RCC 7860 (cell line): ENCODE measurements around the gene SBSN.
A peak's percentile ranks its signal among the peaks of the same experiment; 100 is the strongest.

Source experiments
- DNase-seq: peaks from one replicate; pipeline ENCODE4 v3.0.0-alpha.2; 2015; ENCODE audit warnings: low spot score
- FAIRE-seq: peaks from 2 replicates; lab custom pipeline; 2012; peaks lifted over from hg19 to GRCh38; lab: Jason Lieb, UNC

SBSN gene

DNA sequence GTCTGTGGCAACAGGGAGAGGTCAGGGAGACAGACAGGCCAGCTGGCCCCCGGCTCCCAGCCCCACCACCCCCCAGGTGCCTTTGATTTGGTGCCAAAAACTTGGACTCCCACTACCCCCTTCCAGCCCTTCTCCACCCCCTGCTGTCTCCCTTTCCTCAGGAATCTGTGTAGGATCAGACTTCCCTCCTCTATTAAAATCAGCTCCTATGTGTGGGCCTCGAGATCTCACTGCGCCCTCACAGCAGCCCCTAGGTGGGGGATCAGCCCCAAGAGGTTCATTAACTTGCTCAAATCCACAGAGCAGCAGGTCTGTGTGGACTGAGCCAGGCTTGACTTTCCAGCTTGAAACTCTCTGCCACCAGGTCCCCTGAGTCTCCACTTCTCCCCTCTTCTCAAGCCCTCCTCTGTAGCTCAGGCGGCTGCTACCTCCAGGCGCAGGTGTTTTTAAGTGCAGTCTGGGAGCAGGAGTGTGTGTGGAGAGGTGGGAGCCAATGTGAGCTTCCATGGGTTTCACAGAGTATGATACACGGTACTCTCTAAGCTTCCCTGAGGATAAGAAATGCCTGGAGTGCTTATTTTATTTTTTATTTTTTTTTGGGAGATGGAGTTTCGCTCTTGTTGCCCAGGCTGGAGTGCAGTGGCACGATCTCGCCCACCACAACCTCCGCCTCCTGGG lies 6.8 kb upstream of the SBSN start:
- FAIRE-seq (no peak), DNase-seq (no peak)

DNA sequence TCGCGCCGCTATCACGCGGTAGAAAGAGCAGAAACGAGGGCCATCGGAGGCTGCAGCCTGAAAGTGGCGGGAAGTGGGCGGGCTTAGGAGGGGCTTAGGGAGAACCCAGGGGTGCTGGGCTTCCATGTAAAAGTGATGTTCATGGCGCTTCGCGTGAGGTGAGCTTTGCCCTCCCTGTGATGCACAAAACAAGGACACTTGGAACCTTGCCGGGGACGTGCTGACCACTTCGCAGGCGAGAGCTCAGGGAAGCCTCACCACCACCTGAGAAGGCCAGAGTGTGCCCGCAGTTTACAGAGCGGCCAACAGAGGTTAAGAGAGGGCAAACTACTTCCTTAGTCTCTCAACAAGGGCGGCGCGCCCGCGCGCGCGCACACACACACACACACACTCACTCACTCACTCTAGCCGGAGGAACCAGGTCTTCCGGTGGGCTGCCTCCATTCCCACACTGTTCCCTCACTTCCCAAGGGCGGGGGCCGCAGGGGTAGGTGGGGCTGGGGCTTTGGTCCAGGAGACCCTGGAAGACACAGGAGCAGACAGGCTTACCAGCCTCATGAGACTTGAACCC lies 5.8 kb upstream of the SBSN start:
- FAIRE-seq (no peak), DNase-seq (no peak)

DNA sequence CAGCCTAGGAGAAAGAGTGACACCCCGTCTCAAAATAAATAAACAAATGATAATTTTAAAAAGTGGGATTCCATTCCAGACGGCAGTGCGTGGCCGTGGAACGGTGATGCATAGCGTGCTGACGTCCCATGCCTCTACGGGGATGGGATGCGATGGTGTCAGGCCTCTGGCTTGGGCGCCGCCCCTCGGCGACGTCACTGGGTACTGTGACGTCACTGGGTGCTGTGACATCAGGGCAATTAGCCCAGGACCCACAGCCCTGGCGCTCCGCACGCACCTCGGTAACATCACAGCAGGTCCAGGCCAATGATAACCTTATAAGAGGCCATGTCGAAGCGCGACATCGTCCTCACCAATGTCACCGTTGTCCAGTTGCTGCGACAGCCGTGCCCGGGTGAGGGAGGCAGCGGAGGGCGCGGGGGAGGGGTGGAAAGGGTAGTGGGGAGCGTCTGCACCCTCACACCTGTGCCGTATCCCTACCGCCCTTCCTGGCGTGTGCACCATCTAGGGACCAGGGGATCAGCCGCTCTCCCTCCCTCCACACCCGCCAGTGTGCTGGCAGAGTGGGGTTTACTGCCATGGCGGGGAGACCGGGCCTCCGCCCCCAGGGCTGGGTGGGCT lies 5.2 kb upstream of the SBSN start, which contains the start of gene GAPDHS:
GAPDHS (plus strand) TSS at position 256 of the 621 bp plus-strand sequence; CDS start at position 328, 72 bp downstream.
- FAIRE-seq (no peak), DNase-seq (no peak)

DNA sequence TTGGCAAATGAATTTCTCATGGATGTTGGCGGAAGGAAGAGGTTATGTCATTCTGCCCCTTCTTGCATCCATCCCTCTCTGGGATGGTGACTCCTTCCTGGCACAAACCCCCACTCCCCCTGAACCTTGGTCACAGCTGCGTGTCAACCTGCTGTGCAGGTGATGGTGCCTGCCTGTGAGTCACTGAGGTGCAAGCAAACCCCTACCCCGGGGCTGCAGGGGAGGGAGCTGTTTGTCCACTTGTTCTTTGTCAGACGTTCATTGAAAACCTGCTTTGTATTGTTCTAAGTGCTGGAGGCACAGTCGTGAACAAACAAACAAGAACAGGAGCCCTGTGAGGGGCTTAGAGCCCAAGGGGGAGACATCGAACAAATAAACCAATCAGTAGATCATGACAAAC lies 3.2 kb upstream of the SBSN start:
- DNase-seq = no peak
- no peak for FAIRE-seq

DNA sequence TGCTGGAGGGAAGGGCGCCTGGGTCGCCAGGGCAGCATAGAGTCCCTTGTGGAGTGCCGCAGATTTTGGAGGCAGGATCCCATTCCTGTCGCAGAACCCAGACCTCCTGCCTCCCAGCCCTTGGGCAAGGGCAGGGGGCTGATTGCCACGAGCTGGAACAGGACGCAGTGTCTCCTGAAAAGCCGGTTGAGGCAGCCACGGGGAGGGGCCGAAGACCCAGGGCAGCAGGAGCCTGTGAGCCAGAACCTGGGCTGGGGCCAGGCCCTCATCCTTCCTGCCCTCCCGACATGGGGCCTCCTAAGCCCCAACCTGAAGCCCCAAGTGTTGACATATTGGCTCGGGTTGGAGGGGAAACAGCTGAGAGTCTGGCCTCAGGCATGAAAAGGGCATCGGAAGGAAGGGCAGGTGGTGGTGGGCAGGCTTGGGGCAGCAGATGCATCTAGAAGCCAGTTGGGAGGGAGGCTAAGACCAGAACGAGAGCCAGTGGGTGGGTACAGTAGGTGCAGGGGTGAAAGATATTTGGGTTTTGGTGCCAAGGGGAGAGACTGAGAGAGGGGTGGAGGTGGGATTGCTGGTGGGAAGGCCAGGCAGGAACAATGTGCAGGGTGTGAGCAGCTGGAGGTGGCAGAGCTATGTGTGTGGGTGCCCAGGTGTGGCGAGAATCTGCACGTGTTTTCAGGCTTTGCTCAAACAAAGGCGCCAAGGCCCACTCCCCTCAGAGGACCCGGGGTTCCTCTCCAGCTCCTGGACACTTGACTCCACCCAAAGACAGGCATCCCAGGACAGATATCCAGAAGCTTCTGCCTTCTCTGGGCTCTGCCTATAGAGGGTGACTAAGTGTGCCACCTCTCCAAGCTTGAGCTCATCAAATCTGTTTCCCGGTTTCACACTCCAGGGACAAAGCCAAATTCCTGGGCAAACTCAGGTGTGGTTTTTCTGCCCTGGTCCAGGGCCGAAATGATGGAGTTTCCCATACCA lies 1.4 kb upstream of the SBSN start:
- no peak for DNase-seq
- FAIRE-seq = no peak

DNA sequence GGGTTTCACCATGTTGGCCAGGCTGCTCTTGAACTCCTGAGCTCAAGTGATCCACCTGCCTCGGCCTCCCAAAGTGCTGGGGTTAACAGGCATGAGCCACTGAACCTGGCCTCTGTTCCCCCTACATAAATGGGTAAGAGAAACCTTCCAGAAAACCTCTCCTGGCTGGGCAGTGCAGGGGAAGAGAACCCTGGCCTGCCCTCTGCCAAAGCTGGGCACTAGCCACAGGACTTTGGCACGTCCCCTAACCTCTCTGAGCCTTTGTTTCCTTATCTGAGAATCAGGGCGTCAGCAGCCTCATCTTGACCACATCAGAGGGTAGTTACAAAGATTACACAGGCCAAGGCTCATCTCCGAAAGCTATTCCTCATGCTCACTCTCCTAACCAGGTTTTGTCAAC lies 2.2 kb downstream of the SBSN start:
- FAIRE-seq = no peak
- no peak for DNase-seq

DNA sequence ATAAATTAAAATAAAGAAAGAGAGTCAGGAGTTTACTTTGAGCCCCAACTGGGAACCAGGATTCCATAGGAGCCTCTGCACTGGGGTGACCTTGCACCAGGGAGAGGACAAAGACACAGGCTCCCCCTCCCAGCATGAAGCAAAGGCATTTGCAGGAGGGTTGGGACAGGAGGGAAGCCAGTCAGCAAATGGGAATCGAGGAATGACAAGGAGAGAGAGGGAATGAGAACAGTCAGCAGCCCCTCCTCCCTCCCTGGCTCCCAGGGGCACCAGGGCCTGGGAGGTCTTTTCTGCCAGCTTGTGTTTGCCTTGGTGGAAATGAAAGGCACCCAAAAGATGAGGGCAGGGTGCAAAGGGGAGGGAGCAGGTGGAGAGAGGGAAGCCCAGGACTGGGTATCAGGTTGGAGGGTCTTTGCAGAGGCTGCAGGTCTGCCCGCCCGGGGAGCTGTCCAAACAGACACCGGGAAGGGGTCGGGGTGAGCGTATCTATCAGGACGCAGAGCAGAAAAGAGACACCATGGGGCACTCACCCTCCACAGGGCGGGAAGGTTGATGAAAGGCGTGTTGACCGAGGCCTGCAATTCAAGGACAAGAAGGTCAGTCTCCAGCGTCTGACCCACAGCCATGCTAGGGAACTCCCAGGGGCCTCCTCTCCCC lies 3.8 kb downstream of the SBSN start:
- FAIRE-seq (no peak), DNase-seq (no peak)

DNA sequence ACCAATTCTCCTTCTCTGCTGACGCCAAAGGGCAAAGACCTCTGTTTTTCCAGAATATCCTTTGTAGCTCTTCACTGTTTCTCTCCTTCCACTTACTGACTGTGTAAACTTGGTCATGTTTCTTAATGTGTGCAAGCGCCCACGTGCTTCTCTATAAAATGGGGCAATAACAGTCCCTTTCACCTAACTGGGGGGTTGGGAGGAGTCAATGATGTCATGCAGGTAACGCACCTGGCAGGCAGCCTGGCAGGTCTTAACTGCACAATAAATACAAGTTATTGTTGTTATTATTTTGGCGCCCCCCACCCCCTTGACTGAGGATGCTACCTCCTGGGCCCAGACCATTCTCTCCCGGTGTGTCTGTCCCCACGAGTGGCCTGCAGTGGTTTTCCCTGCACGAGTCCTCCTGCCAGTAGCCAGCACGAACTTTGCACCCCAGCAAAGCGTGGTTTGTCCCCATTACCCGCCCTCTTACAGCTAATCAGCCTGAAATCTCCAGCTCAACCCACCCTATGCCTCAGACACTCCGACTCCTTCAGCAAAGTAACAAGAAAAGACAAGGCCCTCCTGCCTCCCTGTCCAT lies 5.3 kb downstream of the SBSN start:
- FAIRE-seq = no peak
- DNase-seq = no peak

DNA sequence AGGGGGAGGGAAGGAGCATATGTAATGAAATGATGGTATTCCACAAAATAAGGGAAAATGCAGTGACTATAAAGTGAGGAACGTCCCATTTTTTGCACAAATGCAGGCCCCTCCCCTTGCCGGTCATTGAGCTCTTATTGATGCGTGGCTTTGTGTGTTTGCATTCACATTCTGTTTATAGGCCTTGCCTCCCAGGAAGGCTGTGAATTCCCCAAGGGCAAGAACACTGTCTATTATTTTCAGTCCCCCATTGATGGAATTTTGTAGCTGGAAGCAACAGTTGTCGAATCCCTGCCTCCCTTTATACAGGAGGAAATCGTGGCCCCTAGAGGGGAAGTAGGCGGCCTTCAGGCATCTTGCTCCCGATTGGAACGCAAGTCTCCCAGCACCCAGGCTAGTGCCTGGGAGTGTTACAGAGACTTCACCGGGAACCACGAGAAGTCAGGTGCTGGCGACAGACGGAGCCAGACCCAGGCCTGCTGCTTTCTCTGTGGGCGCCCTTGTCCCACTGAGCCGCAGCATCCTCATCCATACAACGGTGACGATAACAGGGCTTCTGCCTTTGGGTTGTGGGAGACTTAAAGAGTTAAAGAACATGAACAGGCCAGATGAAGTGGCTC lies 6.9 kb downstream of the SBSN start:
- DNase-seq (no peak), FAIRE-seq (no peak)

DNA sequence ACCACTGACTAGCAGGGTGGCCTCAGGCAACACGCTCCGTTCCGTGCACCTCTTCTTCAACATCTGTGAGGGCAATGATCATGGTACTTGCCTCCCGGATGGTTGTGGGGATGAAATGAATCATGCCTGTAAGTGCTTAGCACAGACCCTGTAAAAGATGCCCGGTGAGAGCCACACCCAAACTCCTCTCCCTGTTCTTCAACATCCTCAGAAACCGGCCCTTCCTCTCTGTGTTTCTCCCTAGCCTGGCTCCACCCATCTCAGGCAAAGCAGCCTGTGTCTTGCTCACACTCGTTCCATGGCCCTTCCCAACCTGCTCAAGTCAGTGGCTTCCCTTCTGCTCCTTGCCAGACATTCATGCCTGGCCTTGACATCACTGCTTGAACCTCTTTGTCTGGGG lies 8.8 kb downstream of the SBSN start:
- DNase-seq (no peak), FAIRE-seq (no peak)

DNA sequence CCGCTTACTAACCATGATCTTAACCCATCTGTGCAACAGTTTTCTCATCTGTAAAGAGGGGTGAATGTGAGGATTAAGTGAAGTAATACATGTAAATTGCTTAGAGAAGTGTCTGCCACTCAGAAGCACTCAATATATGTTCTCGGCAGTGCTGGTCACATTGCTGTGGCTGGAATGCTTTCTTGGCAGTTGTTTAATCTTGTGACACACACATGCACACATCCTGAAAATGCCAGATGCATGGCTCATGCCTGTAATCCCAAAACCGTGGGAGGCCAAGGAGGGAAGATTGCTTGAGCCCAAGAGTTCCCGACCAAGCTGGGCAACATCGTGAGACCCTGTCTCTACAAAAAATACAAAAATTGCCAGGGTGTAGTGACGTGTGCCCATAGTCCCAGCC lies 9.8 kb downstream of the SBSN start:
- DNase-seq (peak; percentile 48), FAIRE-seq (no peak)

DNA sequence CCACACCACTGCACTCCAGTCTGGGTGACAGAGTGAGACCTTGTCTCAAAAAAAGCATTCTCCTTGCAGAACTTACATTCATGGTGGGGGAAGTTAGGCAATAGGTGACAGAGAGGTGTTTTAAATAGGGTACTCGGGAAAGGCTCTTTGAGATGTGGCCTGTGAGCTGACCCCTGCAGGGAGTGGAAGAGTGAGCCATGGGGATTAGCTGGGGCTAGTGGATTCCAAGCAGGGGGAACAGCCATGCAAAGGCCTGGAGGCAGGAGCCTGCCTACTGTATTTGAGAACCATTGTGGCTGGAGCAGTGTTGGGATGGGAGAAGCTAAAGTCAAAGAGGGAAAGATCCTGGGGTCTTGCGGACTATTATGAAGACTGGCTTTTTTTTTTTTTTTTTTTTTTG lies 10.8 kb downstream of the SBSN start:
- DNase-seq (no peak), FAIRE-seq (no peak)

DNA sequence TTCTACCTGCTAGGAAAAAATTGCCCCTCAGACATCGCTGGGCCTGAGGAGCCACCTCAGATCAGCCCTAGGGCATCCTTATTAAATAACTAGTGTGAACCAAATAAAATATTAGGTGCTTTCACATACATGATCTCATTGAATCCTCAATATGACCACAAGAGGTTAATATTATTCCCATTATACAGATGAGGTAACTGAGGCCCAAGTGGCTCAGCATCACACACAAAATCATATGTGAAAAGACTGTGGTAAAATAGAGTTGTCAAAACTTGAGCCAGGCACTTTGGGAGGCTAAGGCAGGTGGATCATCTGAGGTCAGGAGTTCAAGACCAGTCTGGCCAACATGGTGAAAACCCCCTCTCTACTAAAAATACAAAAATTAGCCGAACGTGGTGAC lies 11.8 kb downstream of the SBSN start:
- FAIRE-seq = no peak
- DNase-seq = no peak

DNA sequence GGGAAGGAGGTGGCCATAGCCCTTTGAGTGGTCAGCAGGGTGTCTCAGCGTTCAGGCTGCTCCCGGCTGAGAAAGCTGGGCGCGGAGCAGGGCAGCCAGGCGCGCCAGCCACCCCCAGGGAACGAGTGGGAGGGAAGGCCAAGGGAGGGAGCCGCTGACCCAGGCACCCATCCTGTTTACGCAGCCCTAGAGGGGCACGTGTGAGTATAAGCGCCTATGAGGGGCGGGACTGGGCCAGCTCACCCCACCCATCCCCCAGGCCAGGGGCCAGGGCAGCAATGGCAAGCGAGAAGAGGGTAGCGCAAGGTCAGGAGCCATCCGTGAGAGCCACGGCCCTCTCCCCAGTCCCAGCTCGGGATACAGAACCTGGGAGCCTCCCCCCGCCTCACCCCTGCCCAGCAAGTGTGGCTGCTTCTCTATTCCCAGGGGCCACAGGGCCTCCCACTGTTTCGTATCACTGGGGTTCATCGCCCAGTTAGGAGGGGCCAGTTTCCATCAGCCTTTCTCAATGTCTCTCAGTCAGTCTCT lies 13.8 kb downstream of the SBSN start:
- no peak for FAIRE-seq
- no peak for DNase-seq

DNA sequence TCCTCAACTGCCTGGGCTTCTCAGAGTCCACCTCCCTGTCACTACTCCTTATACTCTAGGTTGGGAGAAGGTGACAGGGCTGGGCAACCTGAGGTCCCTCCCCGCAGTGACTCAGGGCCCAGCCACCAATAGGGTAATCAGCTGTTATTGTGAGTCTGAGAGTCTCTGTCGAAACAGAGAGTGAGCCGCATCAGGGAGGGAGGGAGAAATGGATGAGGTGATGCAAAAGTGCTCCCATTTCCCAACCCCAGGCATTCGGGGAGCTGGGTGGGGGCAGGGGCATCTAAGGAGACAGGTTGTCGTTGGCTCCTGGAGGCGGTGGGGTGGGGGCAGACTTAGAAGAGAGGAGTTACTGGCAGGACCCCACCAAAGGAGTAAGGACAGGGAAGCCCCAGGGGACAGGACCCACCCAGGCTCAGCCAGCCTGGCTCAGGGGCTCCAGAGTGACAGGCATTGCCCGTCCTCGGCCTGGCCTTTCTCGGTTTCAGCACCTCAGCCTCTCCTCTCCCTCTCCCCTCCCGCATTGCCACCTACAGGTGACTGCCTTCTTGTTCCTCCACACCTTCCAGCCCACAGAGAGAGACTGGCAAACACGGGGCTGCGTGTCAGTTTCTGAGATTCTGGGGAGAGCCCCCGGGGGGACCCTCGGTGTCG lies 14.4 kb downstream of the SBSN start, which contains the start of gene DMKN:
DMKN (minus strand) TSS at position 22 of the 654 bp plus-strand sequence. CDS start 174 bp downstream, outside the sequence.
- FAIRE-seq (no peak), DNase-seq (no peak)

DNA sequence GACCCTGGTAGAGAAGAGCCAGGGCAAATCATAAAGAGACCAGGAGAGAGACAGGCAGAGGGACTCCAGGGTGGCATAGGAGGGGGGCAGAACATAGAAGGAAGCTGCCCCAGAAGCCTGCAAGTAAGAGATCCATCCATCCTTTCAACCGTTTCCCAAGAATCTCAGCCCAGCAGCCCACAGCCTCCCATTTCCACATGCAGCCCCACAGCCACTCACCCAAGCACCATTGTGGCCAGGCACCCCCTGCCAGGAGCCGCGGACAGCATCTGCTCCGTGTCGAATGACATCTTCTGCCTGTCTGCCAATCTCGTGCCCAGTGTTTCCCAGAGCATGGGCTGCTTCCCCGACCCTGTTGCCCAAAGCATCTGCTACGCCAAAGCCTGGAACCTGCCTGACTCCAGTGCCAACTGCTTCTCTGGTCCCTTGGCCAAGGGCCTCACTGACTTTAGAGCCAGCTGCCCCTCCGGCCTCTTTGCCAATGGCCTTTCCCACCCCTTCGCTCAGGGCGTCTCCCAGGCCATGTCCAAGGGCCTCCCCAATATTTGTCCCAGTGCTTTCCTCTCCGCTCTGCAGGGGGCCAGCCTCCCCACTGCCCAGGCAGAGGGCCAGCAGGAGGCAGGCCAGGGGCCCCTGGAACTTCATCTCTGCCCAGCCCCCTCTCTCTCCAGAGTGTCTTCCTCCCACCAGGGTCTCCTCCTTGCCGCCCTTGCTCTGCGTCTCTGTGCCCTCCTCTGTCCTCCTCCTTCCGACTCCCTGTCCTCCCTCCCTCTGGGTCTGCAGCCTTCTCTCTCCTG lies 15.1 kb downstream of the SBSN start:
- FAIRE-seq = no peak
- no peak for DNase-seq

DNA sequence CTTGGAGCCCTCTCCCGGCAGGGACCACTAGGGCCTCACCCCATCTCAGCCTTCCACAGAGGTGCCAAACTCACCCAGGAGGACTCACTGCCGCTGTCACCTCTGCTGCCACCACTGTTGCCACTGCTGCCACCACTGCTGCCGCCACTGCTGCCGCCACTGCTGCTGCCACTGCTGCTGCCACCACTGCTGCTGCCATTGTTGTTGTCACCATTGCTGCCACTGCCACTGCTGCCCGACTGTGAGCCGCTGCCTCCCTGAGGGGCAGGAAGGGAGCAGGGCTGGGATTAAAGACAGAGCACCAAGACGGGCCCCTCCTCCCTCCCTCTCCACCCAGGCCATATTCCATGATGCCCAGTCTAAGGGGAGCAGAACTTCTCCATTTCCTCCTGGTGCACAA lies 16.8 kb downstream of the SBSN start:
- no peak for DNase-seq
- FAIRE-seq = no peak

DNA sequence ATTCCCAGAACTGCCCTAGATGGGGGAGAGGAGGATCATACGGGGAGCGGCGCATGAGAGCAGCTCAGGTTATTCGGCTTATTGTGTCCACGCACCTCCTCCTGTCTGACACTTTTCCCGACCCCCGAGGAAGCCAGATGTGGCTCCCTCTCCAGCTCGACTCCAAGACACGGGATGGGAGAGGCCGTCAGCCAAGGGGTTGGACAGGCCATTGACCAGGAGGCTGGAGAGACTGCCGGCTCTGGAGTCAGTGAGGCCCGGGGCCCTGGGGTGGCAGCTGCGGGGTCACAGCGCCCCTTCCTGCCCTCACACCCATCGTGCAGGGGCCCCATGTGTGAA lies 17.5 kb downstream of the SBSN start:
- DNase-seq = no peak
- FAIRE-seq = no peak
